PC-9 (cell line): ENCODE results near the gene FREM2.

Source experiments
- CTCF ChIP-seq: fragments of 200-600 bp; sonication (generic); conservative IDR thresholded peaks from 2 replicates; pipeline ENCODE4 v1.6.1; 2017; ENCODE audit warnings: mixed run types, antibody characterized with exemption, mild to moderate bottlenecking, moderate library complexity
- EZH2 ChIP-seq: fragments of 200-600 bp; sonication (generic); IDR thresholded peaks from 2 replicates; pipeline ENCODE4 v1.8.0; 2017; ENCODE audit warnings: antibody characterized with exemption, low read depth

GRCh38 chr13:38687246-38688229 lies 661 bp downstream of the FREM2 start:
- TF ChIP-seq CTCF (no peak), EZH2 (no peak)
